K562 (cell line): ENCODE data around the gene TMEM229B. TPM values are rescaled to one million over a fixed set of nuclear protein-coding genes. Genes with fewer than 3 reads are reported as not detected.

ENCODE experiments used
- ARID1B ChIP-seq: fragments of 450-650 bp; IDR thresholded peaks from 2 replicates; pipeline ENCODE4 v1.6.1; 2016; ENCODE audit warnings: antibody characterized with exemption, mild to moderate bottlenecking, inconsistent platforms
- C11orf30 ChIP-seq: fragments of 450-650 bp; IDR thresholded peaks from 2 replicates; pipeline ENCODE4 v1.6.1; 2016; ENCODE audit warnings: low read depth, mild to moderate bottlenecking
- CBFA2T3 ChIP-seq: fragments of 450-650 bp; IDR thresholded peaks from 2 replicates; pipeline ENCODE4 v1.6.1; 2017
- CBFB ChIP-seq: sonication (generic); formaldehyde crosslinking; IDR thresholded peaks from 2 replicates; pipeline ENCODE4 v1.4.0; 2020; ENCODE audit warnings: mild to moderate bottlenecking, missing genetic modification reagents
- FOSL1 ChIP-seq: fragments of 200-800 bp; sonication (Bioruptor generic); conservative IDR thresholded peaks from 2 replicates; pipeline ENCODE4 v1.6.1; 2016; ENCODE audit warnings: missing genetic modification characterization, missing compliant biosample characterization
- RBM25 ChIP-seq: fragments of 200-400 bp; formaldehyde crosslinking; IDR thresholded peaks from 2 replicates; pipeline ENCODE4 v1.6.1; 2018; ENCODE audit warnings: low read length, low read depth, moderate library complexity; ENCODE audit not compliant: severe bottlenecking
- ZFX ChIP-seq: sonication (generic); formaldehyde crosslinking; IDR thresholded peaks from 2 replicates; pipeline ENCODE4 v1.8.0; 2022; ENCODE audit warnings: mild to moderate bottlenecking, missing genetic modification reagents, moderate library complexity
- ZNF316 ChIP-seq: fragments of 450-650 bp; IDR thresholded peaks from 2 replicates; pipeline ENCODE4 v1.6.1; 2016
- polyA plus RNA-seq, 8 experiments: library from polyadenylated mRNA; depleted of rRNA in 4 of 8; stranded (reverse) in 5 of 8; unstranded in 3 of 8; fragments of >200 nt; fragmentation: Nextera tagmentation in 2 of 8; fragmentation: Illumina TruSeq in 1 of 8; extraction: Ambion mirVana in 2 of 8; extraction: Trizol in 1 of 8; gene quantifications; 2 replicates each; pipeline versions ENCODE4 v1.2.1 to v1.2.3, GENCODE V29; 2011 to 2014; ENCODE audit warnings: inconsistent platforms in 1 of 8, missing spikeins in 1 of 8
- total RNA-seq, 7 experiments: library from RNA; depleted of rRNA in 6 of 7; stranded (reverse); fragments of >200 nt in 6 of 7; fragmentation: Illumina TruSeq in 2 of 7; extraction: Trizol in 2 of 7; gene quantifications; 2 replicates each; pipeline versions ENCODE4 v1.2.1 to v1.2.3, GENCODE V29; 2011 to 2021; ENCODE audit warnings: low replicate concordance in 1 of 7
- TF ChIP-seq, protein P1 (sequence below), 2 experiments: fragments of 450-650 bp in 1 of 2; sonication (generic) in 1 of 2; formaldehyde crosslinking in 1 of 2; IDR thresholded peaks in 1 of 2; conservative IDR thresholded peaks in 1 of 2; 2 replicates each; pipeline versions ENCODE4 v1.6.1 to v1.8.1; 2016 to 2023; ENCODE audit warnings: mild to moderate bottlenecking in 2 of 2, moderate library complexity in 2 of 2, inconsistent platforms in 1 of 2, missing genetic modification reagents in 1 of 2
- TF ChIP-seq, protein P2 (sequence below): sonication (generic); formaldehyde crosslinking; IDR thresholded peaks from 2 replicates; pipeline ENCODE4 v1.8.0; 2022; ENCODE audit warnings: mild to moderate bottlenecking, missing genetic modification reagents
- TF ChIP-seq, protein P3 (sequence below): fragments of 250-450 bp; sonication (Bioruptor Pico); IDR thresholded peaks from 2 replicates; pipeline ENCODE4 v1.8.0; 2021; ENCODE audit warnings: borderline replicate concordance, mild to moderate bottlenecking, moderate library complexity; ENCODE audit not compliant: poor library complexity, severe bottlenecking

The TMEM229B gene
- total and polyA plus RNA-seq, 9 of the 15 experiments (the other 6 are each of a cell fraction or from before 2014, with no cell fraction given): not detected

DNA sequence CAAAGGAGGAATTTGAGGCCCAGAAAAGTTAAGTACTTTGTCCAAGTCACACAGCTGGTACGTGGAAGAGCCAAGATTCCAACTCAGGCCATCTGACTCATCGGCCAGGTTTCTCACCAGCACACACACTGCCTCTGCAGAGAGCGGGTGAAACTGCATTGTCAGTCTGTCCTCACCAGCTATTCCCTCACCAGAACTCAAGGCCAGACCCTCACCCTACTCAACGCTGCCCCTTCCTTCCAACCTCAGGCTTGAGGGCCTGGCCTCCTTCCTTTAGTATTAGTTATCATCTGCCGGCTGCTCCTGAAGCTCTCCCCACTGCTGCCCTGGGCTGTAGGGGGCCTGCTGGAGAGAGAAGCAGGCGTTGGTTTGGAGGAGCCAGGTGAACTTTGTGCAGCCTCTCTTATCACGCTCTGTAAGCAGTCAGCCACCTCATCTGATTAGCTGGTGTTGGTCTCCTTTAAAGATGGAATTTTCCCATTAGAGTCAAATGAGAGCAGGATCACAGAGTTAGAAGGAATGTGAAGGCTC, 60.0 kb downstream of the TMEM229B start (continued):
- TF ChIP-seq, protein P1, sequence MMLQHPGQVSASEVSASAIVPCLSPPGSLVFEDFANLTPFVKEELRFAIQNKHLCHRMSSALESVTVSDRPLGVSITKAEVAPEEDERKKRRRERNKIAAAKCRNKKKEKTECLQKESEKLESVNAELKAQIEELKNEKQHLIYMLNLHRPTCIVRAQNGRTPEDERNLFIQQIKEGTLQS (IDR thresholded peaks at IDR 0.05): peak; percentile 65
- TF ChIP-seq, protein P1 (CRISPR knock-in tag; conservative IDR thresholded peaks at IDR 0.05): no peak
- TF ChIP-seq CBFB (CRISPR knock-in tag) (no peak), C11orf30 (peak; percentile 16; the same call in 1 of the 2 replicates), RBM25 (peak; percentile 13), ZNF316 (0 out of 2 replicates have a peak, but pooled peaks have one; percentile 2), ZFX (CRISPR knock-in tag) (0 out of 2 replicates have a peak, but pooled peaks have one; percentile 25), FOSL1 (tag) (peak; percentile 71), ARID1B (peak; percentile 20; the same call in 1 of the 2 replicates), CBFA2T3 (no peak)
- TF ChIP-seq, protein P2, sequence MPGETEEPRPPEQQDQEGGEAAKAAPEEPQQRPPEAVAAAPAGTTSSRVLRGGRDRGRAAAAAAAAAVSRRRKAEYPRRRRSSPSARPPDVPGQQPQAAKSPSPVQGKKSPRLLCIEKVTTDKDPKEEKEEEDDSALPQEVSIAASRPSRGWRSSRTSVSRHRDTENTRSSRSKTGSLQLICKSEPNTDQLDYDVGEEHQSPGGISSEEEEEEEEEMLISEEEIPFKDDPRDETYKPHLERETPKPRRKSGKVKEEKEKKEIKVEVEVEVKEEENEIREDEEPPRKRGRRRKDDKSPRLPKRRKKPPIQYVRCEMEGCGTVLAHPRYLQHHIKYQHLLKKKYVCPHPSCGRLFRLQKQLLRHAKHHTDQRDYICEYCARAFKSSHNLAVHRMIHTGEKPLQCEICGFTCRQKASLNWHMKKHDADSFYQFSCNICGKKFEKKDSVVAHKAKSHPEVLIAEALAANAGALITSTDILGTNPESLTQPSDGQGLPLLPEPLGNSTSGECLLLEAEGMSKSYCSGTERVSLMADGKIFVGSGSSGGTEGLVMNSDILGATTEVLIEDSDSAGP (CRISPR knock-in tag): no peak
- TF ChIP-seq, protein P3, sequence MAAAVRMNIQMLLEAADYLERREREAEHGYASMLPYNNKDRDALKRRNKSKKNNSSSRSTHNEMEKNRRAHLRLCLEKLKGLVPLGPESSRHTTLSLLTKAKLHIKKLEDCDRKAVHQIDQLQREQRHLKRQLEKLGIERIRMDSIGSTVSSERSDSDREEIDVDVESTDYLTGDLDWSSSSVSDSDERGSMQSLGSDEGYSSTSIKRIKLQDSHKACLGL (CRISPR knock-in tag): no peak
